A673 (cell line): ENCODE measurements around the gene BCAS1. TPM values are rescaled to one million over a fixed set of nuclear protein-coding genes. Genes with fewer than 3 reads are reported as not detected.

ENCODE experiments used
- BruUV-seq: library from RNA; stranded (reverse); fragments of 400-500 nt; replicated peaks from 2 replicates; lab custom pipeline; 2021; lab: Mats Ljungman, UMichigan
- CTCF ChIA-PET: fragments of 300-600 bp; sonication (Branson Sonifier 250); formaldehyde crosslinking; loops from one replicate; lab custom pipeline; 2022; ENCODE audit warnings: antibody characterized with exemption; lab: Charles Lee
- POLR2A ChIA-PET: fragments of 300-600 bp; sonication (Branson Sonifier 250); formaldehyde crosslinking; loops from one replicate; lab custom pipeline; 2022; ENCODE audit warnings: antibody characterized with exemption; ENCODE audit not compliant: low non-redundant PET; lab: Charles Lee
- DNase-seq: peaks from one replicate; pipeline ENCODE4 v3.0.0-alpha.2; 2015; ENCODE audit warnings: low spot score
- H3K27ac ChIP-seq: fragments of 200-600 bp; sonication (generic); 2 replicates; pipeline ENCODE4 v1.5.1; 2016; ENCODE audit warnings: mixed run types, low read depth, mild to moderate bottlenecking, mixed read lengths, antibody characterized with exemption, low read length; ENCODE audit not compliant: poor library complexity, severe bottlenecking
- H3K27me3 ChIP-seq: fragments of 200-600 bp; sonication (generic); replicated peaks from 2 replicates; pipeline ENCODE4 v1.6.1; 2017; ENCODE audit warnings: mixed run types, low read depth, mild to moderate bottlenecking, mixed read lengths, antibody characterized with exemption, low read length; ENCODE audit not compliant: insufficient read depth, poor library complexity
- H3K36me3 ChIP-seq: fragments of 200-600 bp; sonication (generic); 2 replicates; pipeline ENCODE4 v1.6.1; 2016; ENCODE audit warnings: mixed run types, mild to moderate bottlenecking, mixed read lengths, antibody characterized with exemption, low read length; ENCODE audit not compliant: insufficient read depth, poor library complexity, severe bottlenecking
- H3K4me1 ChIP-seq: fragments of 200-600 bp; sonication (generic); 2 replicates; pipeline ENCODE4 v1.6.1; 2017; ENCODE audit warnings: mixed run types, mild to moderate bottlenecking, mixed read lengths, antibody characterized with exemption, low read length; ENCODE audit not compliant: insufficient read depth, poor library complexity, severe bottlenecking
- H3K4me3 ChIP-seq: fragments of 200-600 bp; sonication (generic); 2 replicates; pipeline ENCODE4 v1.5.1; 2016; ENCODE audit warnings: low read depth, mixed run types, mild to moderate bottlenecking, mixed read lengths, low read length; ENCODE audit not compliant: poor library complexity, severe bottlenecking
- H3K9me3 ChIP-seq: fragments of 200-600 bp; sonication (generic); 2 replicates; pipeline ENCODE4 v1.6.1; 2016; ENCODE audit warnings: mixed run types, low read depth, mild to moderate bottlenecking, mixed read lengths, antibody characterized with exemption, low read length; ENCODE audit not compliant: poor library complexity, severe bottlenecking
- CTCF ChIP-seq: fragments of 300-800, 200-600 bp; sonication (generic); conservative IDR thresholded peaks from 2 replicates; pipeline ENCODE4 v1.5.1; 2017; ENCODE audit warnings: low read depth, mild to moderate bottlenecking, antibody characterized with exemption, low read length, moderate library complexity, mixed read lengths
- EZH2 ChIP-seq: fragments of 200-600 bp; sonication (generic); IDR thresholded peaks from 2 replicates; pipeline ENCODE4 v1.6.1; 2017; ENCODE audit warnings: borderline replicate concordance, low read depth, mild to moderate bottlenecking, mixed read lengths, antibody characterized with exemption, low read length; ENCODE audit not compliant: poor library complexity, severe bottlenecking
- intact Hi-C: fragments of 100-400 bp; cut with micrococcal nuclease; formaldehyde crosslinking; loops from one replicate; pipeline ENCODE4 v1.10.0; 2022; ENCODE audit not compliant: unreplicated experiment
- total RNA-seq: library from RNA; stranded (reverse); gene quantifications from 2 replicates; pipeline ENCODE4 v1.2.3, GENCODE V29; 2021

The BCAS1 gene
- total RNA-seq, 1 experiment from 2014 or later: 1.4 TPM

- Histone ChIP-seq H3K9me3 (peaks cover 8% of the 10 kb centered on the region), H3K27me3 (no peaks in the 10 kb centered on the region), H3K4me3 (no peak overlapping the region), H3K27ac (no peak overlapping the region), H3K36me3 (no peaks in the 10 kb centered on the region), H3K4me1 (no peaks in the 10 kb centered on the region)
- no TSS peak for BruUV-seq
- ChIA-PET CTCF (no interaction called here), POLR2A (no interaction called here)
- no peak for TF ChIP-seq CTCF
- TF ChIP-seq EZH2: no peak
- no peak for DNase-seq
- intact Hi-C loops: no loop called here
These were observed 74.4 kb downstream of the BCAS1 start for GRCh38 chr20:53995949-53996348.

- CTCF ChIA-PET: no interaction called here
- no peak for TF ChIP-seq EZH2
- no peak for TF ChIP-seq CTCF
- Histone ChIP-seq H3K9me3 (no peaks in the 10 kb centered on the region), H3K36me3 (no peaks in the 10 kb centered on the region), H3K27me3 (no peaks in the 10 kb centered on the region), H3K27ac (no peak overlapping the region), H3K4me3 (no peak overlapping the region), H3K4me1 (no peaks in the 10 kb centered on the region)
- POLR2A ChIA-PET: no interaction called here
- BruUV-seq: no TSS peak
- DNase-seq: no peak
- intact Hi-C loops: no loop called here
These were observed 76.3 kb downstream of the BCAS1 start for GRCh38 chr20:53994088-53994487.

- no peak for DNase-seq
- Histone ChIP-seq H3K4me3 (no peak overlapping the region), H3K9me3 (no peaks in the 10 kb centered on the region), H3K36me3 (no peaks in the 10 kb centered on the region), H3K27me3 (no peaks in the 10 kb centered on the region), H3K4me1 (no peaks in the 10 kb centered on the region), H3K27ac (no peak overlapping the region)
- no TSS peak for BruUV-seq
- intact Hi-C loops: no loop called here
- POLR2A ChIA-PET: no interaction called here
- CTCF ChIA-PET: no interaction called here
- no peak for TF ChIP-seq CTCF
- TF ChIP-seq EZH2: no peak
These were observed 77.1 kb downstream of the BCAS1 start for GRCh38 chr20:53993310-53993709.
